Kidney epithelial cell (primary cell): ENCODE measurements around the gene PIK3CB. TPM values are rescaled to one million over a fixed set of nuclear protein-coding genes. Genes with fewer than 3 reads are reported as not detected.

Experiments
- DNase-seq: peaks from one replicate; pipeline ENCODE4 v3.0.0-alpha.2; 2010; ENCODE audit warnings: low read depth
- H3K27me3 ChIP-seq: 2 replicates; pipeline ENCODE4 v1.6.0; 2011; ENCODE audit warnings: low read length; ENCODE audit not compliant: control insufficient read depth, insufficient read depth
- H3K36me3 ChIP-seq: 2 replicates; pipeline ENCODE4 v1.5.1; 2011; ENCODE audit warnings: low read length; ENCODE audit not compliant: control insufficient read depth, insufficient read depth
- H3K4me3 ChIP-seq: 2 replicates; pipeline ENCODE4 v1.5.1; 2011; ENCODE audit warnings: low read depth, mild to moderate bottlenecking, control low read depth, low read length
- CTCF ChIP-seq: IDR thresholded peaks from 2 replicates; pipeline ENCODE4 v1.5.1; 2011; ENCODE audit warnings: mild to moderate bottlenecking, moderate library complexity, low read length, control low read depth, inconsistent platforms; ENCODE audit not compliant: insufficient read depth, poor library complexity, severe bottlenecking
- total RNA-seq: library from RNA; depleted of rRNA; stranded (reverse); fragments of >200 nt; gene quantifications from 2 replicates; pipeline ENCODE4 v1.2.3, GENCODE V29; 2015

Gene PIK3CB
- total RNA-seq, 1 donor from 2014 or later: 14.5 TPM

GRCh38 chr3:138778643-138779042 lies 56.1 kb downstream of the PIK3CB start:
- no peak for TF ChIP-seq CTCF
- Histone ChIP-seq H3K4me3 (no peak overlapping the region), H3K27me3 (no peaks in the 10 kb centered on the region), H3K36me3 (no peaks in the 10 kb centered on the region)
- no peak for DNase-seq

DNA sequence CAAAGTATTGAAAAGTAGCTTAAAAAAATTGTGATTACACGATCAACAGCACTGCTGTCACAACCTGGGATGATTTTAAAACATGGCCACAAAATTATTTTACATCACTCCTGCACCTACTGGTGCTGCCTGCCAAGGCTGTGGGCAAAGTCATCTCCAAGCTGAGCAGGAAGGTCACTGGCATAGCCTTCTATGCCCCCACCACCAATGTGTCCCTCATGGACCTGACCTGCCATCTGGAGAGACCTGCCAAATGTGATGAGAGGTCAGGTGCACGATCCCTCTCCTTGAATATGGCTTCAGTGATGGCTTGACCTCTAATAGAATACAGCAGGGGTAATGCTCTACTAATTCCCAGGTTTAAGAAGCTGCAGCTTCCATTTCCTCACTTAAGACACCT lies 57.8 kb downstream of the PIK3CB start:
- no peaks in the 10 kb centered on the region for H3K27me3 ChIP-seq
- H3K36me3 ChIP-seq: no peaks in the 10 kb centered on the region
- DNase-seq: no peak
- H3K4me3 ChIP-seq: no peak overlapping the region
- no peak for TF ChIP-seq CTCF

DNA sequence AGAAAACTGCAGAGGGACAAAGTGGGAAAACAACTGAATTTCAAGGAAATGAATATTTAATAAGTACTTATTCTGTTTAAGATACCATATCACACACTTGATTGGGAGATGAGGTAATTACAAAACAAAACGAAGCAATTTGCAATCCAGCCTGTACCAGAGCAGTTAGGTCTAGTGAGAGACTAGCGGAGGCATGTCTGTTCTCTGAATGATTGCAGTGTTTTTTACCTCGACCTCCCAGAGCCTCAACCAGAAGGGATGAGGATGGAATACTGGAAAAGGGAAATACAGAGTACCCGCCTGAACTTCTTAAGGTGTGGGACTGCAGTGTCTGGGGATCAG lies 59.5 kb downstream of the PIK3CB start:
- no peak for DNase-seq
- no peak overlapping the region for H3K4me3 ChIP-seq
- H3K27me3 ChIP-seq: no peaks in the 10 kb centered on the region
- TF ChIP-seq CTCF: no peak
- no peaks in the 10 kb centered on the region for H3K36me3 ChIP-seq

- TF ChIP-seq CTCF: no peak
- DNase-seq: peak; percentile 99
- Histone ChIP-seq H3K27me3 (no peaks in the 10 kb centered on the region), H3K36me3 (no peaks in the 10 kb centered on the region), H3K4me3 (no peak overlapping the region)
These were observed 60.0 kb downstream of the PIK3CB start for GRCh38 chr3:138774529-138775253.

GRCh38 chr3:138771585-138771984 lies 63.1 kb downstream of the PIK3CB start:
- no peak for DNase-seq
- TF ChIP-seq CTCF: no peak
- Histone ChIP-seq H3K27me3 (no peaks in the 10 kb centered on the region), H3K4me3 (no peak overlapping the region), H3K36me3 (peaks cover 3% of the 10 kb centered on the region)

DNA sequence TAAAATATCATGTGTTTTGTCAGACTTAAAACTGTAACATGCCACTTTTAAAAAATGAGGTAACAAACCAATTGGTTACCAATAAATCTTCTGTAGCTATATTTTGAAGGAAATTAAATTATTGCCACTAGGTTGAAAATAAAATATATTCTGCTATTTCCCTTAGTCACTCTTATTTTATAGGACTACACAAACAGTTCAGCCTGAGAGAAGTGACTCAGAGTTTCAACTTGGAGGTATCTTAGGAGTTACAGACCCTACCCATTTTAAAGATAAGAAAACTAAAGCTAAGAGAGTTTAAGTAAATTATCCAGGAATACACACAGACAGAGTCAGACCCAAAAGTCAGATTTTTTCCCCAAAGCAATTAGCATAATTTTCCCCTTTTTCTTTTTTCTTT lies 65.1 kb downstream of the PIK3CB start:
- no peak for TF ChIP-seq CTCF
- Histone ChIP-seq H3K36me3 (peaks cover 3% of the 10 kb centered on the region), H3K27me3 (no peaks in the 10 kb centered on the region), H3K4me3 (no peak overlapping the region)
- no peak for DNase-seq
